Cerebellar cortex (tissue), 1 donor: ENCODE measurements around the gene GLRX5.
A peak's percentile ranks its signal among the peaks of the same experiment; 100 is the strongest.
"Not testable (repeated sequence)": the region's sequence is repeated elsewhere in the genome, so short reads cannot be mapped to it uniquely, and the experiment has no call there.

Experiments used
- DNase-seq: peaks from one replicate; pipeline ENCODE4 v3.0.0-alpha.2; 2015; ENCODE audit warnings: low spot score

Gene GLRX5

DNA sequence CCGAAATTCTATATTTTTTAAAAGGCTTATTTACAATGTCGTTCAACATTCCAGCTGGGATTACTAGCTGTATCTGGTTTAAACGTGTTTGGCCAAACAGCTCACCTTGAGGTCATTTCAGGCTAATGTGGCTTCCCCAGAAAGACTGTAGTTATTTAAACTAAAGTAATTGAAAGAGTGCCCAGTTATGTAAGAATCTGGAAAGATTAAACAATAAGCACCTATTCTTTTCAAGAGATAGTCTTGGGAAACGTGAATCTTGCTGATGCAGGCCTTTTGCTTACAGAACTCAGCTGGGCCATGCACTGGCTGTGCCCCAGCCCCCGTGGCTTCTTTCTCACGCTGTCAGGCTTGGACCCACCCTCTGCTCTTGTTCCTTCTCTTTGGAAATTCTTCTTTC, 24.4 kb downstream of the GLRX5 start:
- DNase-seq = no peak

- peak; percentile 95 for DNase-seq
These were observed 26.2 kb downstream of the GLRX5 start for GRCh38 chr14:95561001-95561412.

GRCh38 chr14:95562892-95563685, 28.2 kb downstream of the GLRX5 start:
- DNase-seq = no peak

DNA sequence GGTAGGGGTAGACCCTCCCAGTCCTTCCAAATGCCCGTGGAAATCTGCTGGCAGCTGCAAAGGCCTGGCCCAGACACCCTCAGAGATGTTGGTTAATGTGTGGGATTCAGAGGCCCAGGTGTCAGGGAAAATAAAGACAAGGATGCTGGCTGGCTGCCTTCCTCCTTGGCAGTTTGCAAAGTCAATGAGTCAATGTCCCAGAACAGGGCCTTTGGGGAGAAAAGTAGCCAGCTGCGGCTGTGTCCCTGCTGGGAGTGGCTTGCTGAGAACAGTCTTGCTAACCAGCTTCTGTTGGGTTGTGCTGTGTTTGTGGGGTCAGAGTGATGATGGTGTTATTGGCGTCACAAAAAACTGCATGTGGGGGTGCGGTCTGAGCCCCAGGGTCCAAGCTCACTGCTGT, 29.2 kb downstream of the GLRX5 start:
- no peak for DNase-seq

GRCh38 chr14:95569440-95569839, 34.6 kb downstream of the GLRX5 start:
- no peak for DNase-seq

DNA sequence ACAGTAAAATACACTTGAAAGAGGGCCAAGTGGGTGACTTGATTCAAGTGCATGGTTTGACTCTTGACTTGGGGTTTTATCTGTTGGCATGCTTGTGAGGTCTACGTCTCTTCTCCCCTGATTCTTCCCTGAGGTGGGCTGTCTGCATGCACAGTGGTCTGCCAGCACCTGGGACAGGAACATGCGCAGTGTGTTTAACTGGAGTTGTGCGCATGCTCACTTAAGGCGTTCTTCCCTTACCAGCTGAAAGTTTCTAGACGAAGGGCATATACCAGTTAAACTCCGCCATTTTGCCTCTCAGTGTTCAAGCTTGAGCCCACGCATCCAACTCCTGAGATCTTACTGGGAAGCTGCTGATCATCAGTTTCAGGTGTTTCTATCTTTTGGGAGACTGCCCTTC, 38.5 kb downstream of the GLRX5 start:
- no peak for DNase-seq

DNA sequence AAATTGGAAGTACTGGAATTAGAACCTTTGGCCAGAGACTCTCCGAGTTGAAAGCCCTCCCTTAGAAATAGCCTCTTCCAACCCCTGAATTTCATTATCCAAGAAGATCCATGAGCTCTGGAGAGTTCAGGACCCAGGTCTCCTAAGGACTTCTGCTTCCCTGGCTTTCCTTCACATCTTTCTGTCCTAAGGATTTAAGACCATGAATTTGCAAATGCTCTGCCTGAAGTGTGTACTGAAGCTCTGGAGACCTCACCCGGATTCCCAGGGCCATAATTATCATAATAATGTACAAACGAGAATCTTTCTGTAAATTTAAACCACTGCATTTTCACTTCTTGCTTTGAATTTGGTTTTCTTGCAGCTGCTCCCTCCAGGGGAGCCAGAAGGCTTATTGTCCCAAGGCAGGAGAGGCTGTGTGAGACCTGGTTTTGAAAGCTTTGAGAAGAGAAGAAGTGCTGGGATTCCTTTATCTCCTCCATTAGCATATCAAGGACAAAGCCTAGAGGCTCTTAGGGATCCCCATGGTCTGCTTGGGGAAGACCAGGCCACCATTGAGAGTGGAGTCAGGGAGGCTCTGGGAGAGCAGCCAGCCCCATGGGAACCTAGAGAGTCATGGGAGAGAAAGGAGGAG, 41.1 kb downstream of the GLRX5 start:
- DNase-seq = no peak

DNA sequence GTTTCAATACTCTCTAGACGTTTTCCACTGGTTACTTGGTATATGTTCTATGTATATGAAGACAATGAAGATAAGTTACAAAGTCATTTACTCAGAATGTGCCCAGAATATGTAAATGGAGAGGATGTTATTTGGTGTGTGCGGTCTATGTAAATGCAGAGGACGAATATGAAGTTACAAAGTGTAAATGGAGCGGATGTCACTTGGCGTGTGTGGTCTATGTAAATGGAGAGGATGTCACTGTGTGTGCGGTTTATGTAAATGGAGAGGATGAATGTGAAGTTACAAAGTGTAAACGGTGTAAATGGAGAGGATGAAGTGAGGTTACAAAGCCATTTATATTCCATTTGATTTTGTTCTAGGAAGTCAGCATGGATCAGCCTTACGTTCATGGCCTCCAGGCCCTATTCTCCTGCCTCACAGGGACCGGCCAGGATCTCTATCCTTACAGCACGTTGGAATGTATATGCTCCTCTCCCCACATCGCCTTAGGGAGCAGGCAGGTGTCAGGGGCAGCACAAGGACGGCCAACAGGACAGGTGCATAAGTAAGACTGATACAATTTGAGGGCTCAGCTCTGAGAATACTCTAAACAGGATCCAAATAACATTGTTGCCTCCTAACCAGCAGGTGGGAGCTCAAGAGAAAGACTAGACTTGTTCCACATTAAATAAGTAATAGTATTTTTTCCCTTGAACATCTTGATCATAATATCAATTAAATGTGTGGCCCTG, 42.4 kb downstream of the GLRX5 start:
- DNase-seq = no peak

DNA sequence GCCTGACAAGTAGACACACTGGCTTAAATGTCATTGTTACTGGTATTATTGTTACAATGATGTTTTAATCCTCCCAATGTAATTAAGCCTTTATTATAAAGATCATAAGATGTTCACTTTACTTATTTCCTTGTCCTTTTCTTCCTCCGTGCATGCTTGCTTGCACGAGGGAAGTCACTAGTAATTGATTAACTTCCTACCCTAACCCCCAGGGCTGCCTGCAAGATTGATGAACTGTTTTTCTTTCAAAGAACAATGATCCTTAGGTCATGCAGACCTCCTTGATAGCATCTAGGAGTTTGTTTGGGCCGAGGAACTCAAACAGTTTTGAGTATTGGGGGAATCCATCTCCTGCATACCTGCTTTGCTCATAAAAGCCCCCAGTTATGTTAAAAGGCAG, 43.0 kb downstream of the GLRX5 start:
- no peak for DNase-seq

- not testable (repeated sequence) for DNase-seq
These were observed 49.2 kb downstream of the GLRX5 start for GRCh38 chr14:95583836-95584617.

DNA sequence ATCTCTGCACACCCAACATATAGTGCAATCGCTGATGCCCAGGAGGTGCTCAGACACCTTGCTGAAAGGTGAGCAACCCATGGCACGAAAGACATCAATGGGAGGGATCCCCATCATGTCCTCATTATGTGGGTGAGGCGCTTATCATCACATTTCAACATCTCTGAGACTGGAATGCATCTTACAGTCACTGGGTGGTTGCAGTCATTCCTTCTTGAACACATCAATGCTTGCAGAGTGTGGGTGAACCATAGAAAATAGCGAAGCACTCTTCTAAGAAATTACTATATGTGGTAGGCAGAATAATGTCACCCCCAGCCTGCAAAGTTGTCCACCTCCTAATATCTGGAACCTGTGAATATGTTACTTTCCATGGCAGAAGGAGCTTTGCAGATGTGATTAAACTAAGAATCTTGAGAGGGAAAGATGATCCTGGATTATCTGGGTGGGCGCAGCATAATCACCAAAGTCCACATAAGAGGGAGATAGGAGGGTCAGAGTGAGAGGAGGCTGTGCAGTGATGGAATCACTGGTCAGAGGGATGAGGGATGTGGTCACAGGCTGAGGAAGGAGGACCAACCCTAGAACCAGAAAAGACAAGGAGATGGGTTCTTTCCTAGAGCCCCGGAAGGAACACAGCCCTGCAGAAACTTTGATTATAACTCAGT, 51.2 kb downstream of the GLRX5 start:
- DNase-seq = no peak

DNA sequence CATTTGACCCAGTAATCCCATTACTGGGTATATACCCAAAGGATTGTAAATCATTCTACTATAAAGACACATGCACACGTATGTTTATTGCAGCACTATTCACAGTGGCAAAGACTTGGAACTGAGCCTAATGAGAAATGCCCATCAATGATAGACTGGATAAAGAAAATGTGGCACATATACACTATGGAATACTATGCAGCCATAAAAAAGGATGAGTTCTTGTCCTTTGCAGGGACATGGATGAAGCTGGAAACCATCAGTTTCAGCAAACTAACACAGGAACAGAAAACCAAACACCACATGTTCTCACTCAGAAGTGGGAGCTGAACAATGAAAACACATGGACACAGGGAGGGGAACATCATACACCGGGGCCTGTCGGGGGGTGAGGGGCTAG, 56.3 kb downstream of the GLRX5 start:
- DNase-seq = not testable (repeated sequence)
